Osteoblast (primary cell): ENCODE measurements around the gene FAF1. TPM values are rescaled to one million over a fixed set of nuclear protein-coding genes. Genes with fewer than 3 reads are reported as not detected.
"Not testable (repeated sequence)": the region's sequence is repeated elsewhere in the genome, so short reads cannot be mapped to it uniquely, and the experiment has no call there.

Source experiments
- DNase-seq: peaks from one replicate; pipeline ENCODE4 v3.0.0; 2011; ENCODE audit warnings: low spot score, mixed read lengths; ENCODE audit not compliant: insufficient read length; ENCODE audit errors: missing footprints
- H2AFZ ChIP-seq: 2 replicates; pipeline ENCODE4 v1.6.0; 2011; ENCODE audit warnings: mild to moderate bottlenecking, low read length
- H3K27ac ChIP-seq: 2 replicates; pipeline ENCODE4 v1.5.1; 2011; ENCODE audit warnings: mild to moderate bottlenecking, low read depth, low read length, moderate library complexity
- H3K27me3 ChIP-seq: 2 replicates; pipeline ENCODE4 v1.6.0; 2012; ENCODE audit warnings: mild to moderate bottlenecking, control low read depth, inconsistent platforms, low read length, moderate library complexity; ENCODE audit not compliant: insufficient read depth
- H3K36me3 ChIP-seq: 2 replicates; pipeline ENCODE4 v1.5.1; 2011; ENCODE audit warnings: mild to moderate bottlenecking, low read length, control low read depth, moderate library complexity; ENCODE audit not compliant: insufficient read depth
- H3K4me1 ChIP-seq: 2 replicates; pipeline ENCODE4 v1.5.1; 2011; ENCODE audit warnings: mild to moderate bottlenecking, low read length, control low read depth, moderate library complexity; ENCODE audit not compliant: insufficient read depth
- H3K4me2 ChIP-seq: 2 replicates; pipeline ENCODE4 v1.6.0; 2011; ENCODE audit warnings: mild to moderate bottlenecking, low read length; ENCODE audit not compliant: insufficient read depth
- H3K4me3 ChIP-seq: fragments of 200-600 bp; sonication (generic); 3 replicates; pipeline ENCODE4 v1.5.1; 2012; ENCODE audit warnings: mild to moderate bottlenecking, low read length, inconsistent platforms; ENCODE audit not compliant: insufficient read depth
- H3K79me2 ChIP-seq: 2 replicates; pipeline ENCODE4 v1.6.0; 2012; ENCODE audit warnings: mild to moderate bottlenecking, low read length, control low read depth, inconsistent platforms; ENCODE audit not compliant: insufficient read depth
- H3K9me3 ChIP-seq: 2 replicates; pipeline ENCODE4 v1.5.1; 2011; ENCODE audit warnings: low read depth, low read length, control low read depth
- H4K20me1 ChIP-seq: 2 replicates; pipeline ENCODE4 v1.6.0; 2012; ENCODE audit warnings: mild to moderate bottlenecking, low read length, control low read depth; ENCODE audit not compliant: insufficient read depth
- CTCF ChIP-seq: IDR thresholded peaks from 2 replicates; pipeline ENCODE4 v1.5.1; 2011; ENCODE audit warnings: mild to moderate bottlenecking, low read depth, low read length, moderate library complexity; ENCODE audit errors: extremely low read depth
- total RNA-seq: library from RNA; depleted of rRNA; stranded (reverse); fragments of >200 nt; gene quantifications from 2 replicates; pipeline ENCODE4 v1.2.3, GENCODE V29; 2012

Gene FAF1
- total RNA-seq, 1 donor = 40.5 TPM

DNA sequence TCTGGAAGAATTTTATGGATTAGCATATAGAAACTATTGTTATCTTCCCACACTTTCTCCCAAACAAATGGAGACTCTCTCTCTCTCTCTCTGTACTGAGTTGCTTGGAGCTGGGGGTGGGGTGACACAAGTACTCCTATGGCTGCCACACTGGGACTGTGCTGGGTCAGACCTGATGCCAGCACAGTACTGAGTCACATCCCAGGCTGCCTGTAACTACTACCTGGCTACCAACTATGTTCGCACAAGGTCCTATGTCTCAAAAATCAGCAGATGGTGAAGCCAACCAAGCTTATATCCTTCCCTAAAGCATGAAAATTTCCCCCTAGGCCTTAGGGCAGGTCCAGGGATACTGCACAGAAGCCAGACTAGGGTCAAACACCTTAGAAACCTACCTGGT is 66.6 kb downstream of the FAF1 start:
- no peak for DNase-seq
- Histone ChIP-seq H4K20me1 (peaks cover 14% of the 10 kb centered on the region), H3K27ac (no peak overlapping the region), H3K9me3 (no peaks in the 10 kb centered on the region), H3K36me3 (no peaks in the 10 kb centered on the region), H2AFZ (no peak overlapping the region), H3K4me1 (no peaks in the 10 kb centered on the region), H3K79me2 (peaks cover 43% of the 10 kb centered on the region), H3K4me3 (no peak overlapping the region), H3K27me3 (no peaks in the 10 kb centered on the region), H3K4me2 (no peak overlapping the region)
- no peak for TF ChIP-seq CTCF

DNA sequence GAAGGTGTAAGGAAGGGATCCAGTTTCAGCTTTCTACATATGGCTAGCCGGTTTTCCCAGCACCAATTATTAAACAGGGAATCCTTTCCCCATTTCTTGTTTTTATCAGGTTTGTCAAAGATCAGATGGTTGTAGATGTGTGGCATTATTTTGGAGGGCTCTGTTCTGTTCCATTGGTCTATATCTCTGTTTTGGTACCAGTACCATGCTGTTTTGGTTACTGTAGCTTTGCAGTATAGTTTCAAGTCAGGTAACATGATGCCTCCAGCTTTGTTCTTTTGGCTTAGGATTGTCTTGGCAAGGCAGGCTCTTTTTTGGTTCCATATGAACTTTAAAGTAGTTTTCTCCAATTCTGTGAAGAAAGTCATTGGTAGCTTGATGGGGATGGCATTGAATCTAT is 72.5 kb downstream of the FAF1 start:
- H3K4me1 ChIP-seq, H3K27ac ChIP-seq, H4K20me1 ChIP-seq, DNase-seq, H3K4me3 ChIP-seq, H3K79me2 ChIP-seq, H2AFZ ChIP-seq, H3K4me2 ChIP-seq, H3K9me3 ChIP-seq, H3K36me3 ChIP-seq, H3K27me3 ChIP-seq: not testable (repeated sequence)

DNA sequence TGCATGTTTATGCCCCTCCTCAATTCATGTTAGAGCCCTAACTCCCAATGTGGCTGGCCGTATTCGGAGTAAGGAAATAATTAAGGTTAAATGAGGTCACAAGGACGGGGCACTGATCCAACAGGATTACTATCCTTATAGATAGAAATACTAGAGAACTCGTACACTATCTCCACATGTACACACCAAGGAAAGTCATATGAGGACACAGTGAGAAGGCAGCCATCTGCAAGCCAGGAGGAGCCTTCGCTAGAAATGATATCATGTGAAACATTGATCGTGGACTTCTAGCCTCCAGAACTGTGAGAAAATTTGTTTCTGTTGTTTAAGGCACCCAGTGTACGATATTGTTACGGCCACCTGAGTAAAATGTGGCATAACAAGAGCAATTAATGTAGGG is 79.7 kb downstream of the FAF1 start:
- no peak for DNase-seq
- Histone ChIP-seq H3K79me2 (peaks cover 53% of the 10 kb centered on the region), H3K4me1 (no peaks in the 10 kb centered on the region), H3K36me3 (no peaks in the 10 kb centered on the region), H3K4me2 (no peak overlapping the region), H3K27me3 (no peaks in the 10 kb centered on the region), H4K20me1 (peaks cover 6% of the 10 kb centered on the region), H3K4me3 (no peak overlapping the region), H3K9me3 (no peaks in the 10 kb centered on the region), H2AFZ (no peak overlapping the region), H3K27ac (no peak overlapping the region)
- TF ChIP-seq CTCF = no peak

GRCh38 chr1:50879137-50879536 is 80.9 kb downstream of the FAF1 start:
- TF ChIP-seq CTCF = no peak
- peaks cover 49% of the 10 kb centered on the region for H3K79me2 ChIP-seq

More at GRCh38 chr1:50879137-50879536, 80.9 kb downstream of the FAF1 start:
- Histone ChIP-seq H3K36me3 (no peaks in the 10 kb centered on the region), H3K4me3 (no peak overlapping the region), H3K27ac (no peak overlapping the region), H3K27me3 (no peaks in the 10 kb centered on the region), H3K9me3 (no peaks in the 10 kb centered on the region), H3K4me1 (no peaks in the 10 kb centered on the region), H4K20me1 (peaks cover 6% of the 10 kb centered on the region), H3K4me2 (no peak overlapping the region), H2AFZ (no peak overlapping the region)
- no peak for DNase-seq
